GM12878 (cell line): ENCODE measurements around the gene DHX57. TPM values are rescaled to one million over a fixed set of nuclear protein-coding genes. Genes with fewer than 3 reads are reported as not detected.

Source experiments
- ATAC-seq: fragments of 200-7000 bp; cut with Tn5 transposase; 3 replicates; pipeline ENCODE4 v1.9.1; 2020; ENCODE audit warnings: mild to moderate bottlenecking, moderate library complexity
- BruUV-seq: library from RNA; stranded (reverse); fragments of 400-500 nt; replicated peaks from 2 replicates; lab custom pipeline; 2021; lab: Mats Ljungman, UMichigan
- CTCF ChIA-PET: fragments of 300-600 bp; sonication (Branson Sonifier 250); formaldehyde crosslinking; extraction: SDS; loops from one replicate; lab custom pipeline; 2021; ENCODE audit warnings: inconsistent platforms; lab: Yijun Ruan, JAX
- POLR2A ChIA-PET: fragments of 350-600 bp; formaldehyde crosslinking; extraction: SDS; loops from one replicate; lab custom pipeline; 2021; ENCODE audit warnings: inconsistent platforms; lab: Charles Lee
- RAD21 ChIA-PET: fragments of 300-600 bp; sonication (Branson Sonifier 250); formaldehyde crosslinking; loops from one replicate; lab custom pipeline; 2023; ENCODE audit warnings: antibody characterized with exemption; ENCODE audit not compliant: unreplicated experiment; lab: Charles Lee
- SMC1A ChIA-PET: fragments of 300-600 bp; sonication (Branson Sonifier 250); formaldehyde crosslinking; loops from one replicate; lab custom pipeline; 2023; ENCODE audit not compliant: unreplicated experiment, uncharacterized antibody; lab: Charles Lee
- DNase-seq: peaks from one replicate; pipeline ENCODE4 v3.0.0-alpha.2; 2011; ENCODE audit warnings: low read depth, low spot score
- FAIRE-seq: peaks from 3 replicates; lab custom pipeline; 2011; peaks lifted over from hg19 to GRCh38; lab: Jason Lieb, UNC
- H2AFZ ChIP-seq: 2 replicates; pipeline ENCODE4 v1.6.0; 2011; ENCODE audit warnings: low read depth, low read length, control low read depth; ENCODE audit not compliant: control insufficient read depth
- H3K27ac ChIP-seq: 2 replicates; pipeline ENCODE4 v1.5.1; 2011; ENCODE audit warnings: control low read depth; ENCODE audit not compliant: control insufficient read depth, insufficient read depth
- H3K27me3 ChIP-seq, 2 experiments: replicated peaks in 1 of 2; 2 replicates each; pipeline versions ENCODE4 v1.6.0 to v1.6.1; 2011; ENCODE audit warnings: low read length in 1 of 2; ENCODE audit not compliant: control insufficient read depth in 2 of 2, insufficient read depth in 2 of 2
- H3K36me3 ChIP-seq, 2 experiments: 2 replicates each; pipeline ENCODE4 v1.5.1; 2011; ENCODE audit warnings: low read length in 1 of 2; ENCODE audit not compliant: control insufficient read depth in 2 of 2, insufficient read depth in 2 of 2
- H3K4me1 ChIP-seq: 2 replicates; pipeline ENCODE4 v1.6.1; 2011; ENCODE audit warnings: mild to moderate bottlenecking, low read length, moderate library complexity, mixed read lengths; ENCODE audit not compliant: control insufficient read depth, insufficient read depth
- H3K4me2 ChIP-seq: 2 replicates; pipeline ENCODE4 v1.6.0; 2011; ENCODE audit warnings: control low read depth; ENCODE audit not compliant: control insufficient read depth, insufficient read depth
- H3K4me3 ChIP-seq: fragments of 200-600 bp; sonication (generic); 2 replicates; pipeline ENCODE4 v1.5.1; 2016
- H3K79me2 ChIP-seq: 2 replicates; pipeline ENCODE4 v1.6.0; 2011; ENCODE audit warnings: low read length; ENCODE audit not compliant: control insufficient read depth, insufficient read depth
- H3K9ac ChIP-seq: 2 replicates; pipeline ENCODE4 v1.8.0; 2011; ENCODE audit warnings: low read length, control low read depth, mixed read lengths; ENCODE audit not compliant: control insufficient read depth, insufficient read depth
- H3K9me3 ChIP-seq: replicated peaks from 3 replicates; pipeline ENCODE4 v1.5.1; 2011; ENCODE audit warnings: mild to moderate bottlenecking, low read length; ENCODE audit not compliant: control insufficient read depth, insufficient read depth
- H4K20me1 ChIP-seq: 2 replicates; pipeline ENCODE4 v1.6.0; 2011; ENCODE audit not compliant: control insufficient read depth, insufficient read depth
- ATF7 ChIP-seq: fragments of 450-650 bp; IDR thresholded peaks from 2 replicates; pipeline ENCODE4 v1.6.1; 2016; ENCODE audit warnings: low read depth, mild to moderate bottlenecking
- BCLAF1 ChIP-seq: fragments of 450-650 bp; IDR thresholded peaks from 2 replicates; pipeline ENCODE4 v1.6.1; 2017; ENCODE audit warnings: antibody characterized with exemption, mild to moderate bottlenecking, moderate library complexity
- CHD1 ChIP-seq: IDR thresholded peaks from 2 replicates; pipeline ENCODE4 v1.6.1; 2012; ENCODE audit warnings: low read depth, low read length, improper control_type of control experiment
- HDAC2 ChIP-seq: fragments of 200-600 bp; sonication (generic); IDR thresholded peaks from 2 replicates; pipeline ENCODE4 v1.6.1; 2017
- NR2C2 ChIP-seq: IDR thresholded peaks from 2 replicates; pipeline ENCODE4 v1.6.1; 2011; ENCODE audit warnings: borderline replicate concordance, low read depth; ENCODE audit not compliant: control insufficient read depth, insufficient read length
- RAD21 ChIP-seq: IDR thresholded peaks from 2 replicates; pipeline ENCODE4 v1.6.1; 2011; ENCODE audit warnings: mild to moderate bottlenecking, low read depth, low read length, moderate library complexity; ENCODE audit not compliant: insufficient read depth
- STAT3 ChIP-seq: IDR thresholded peaks from 2 replicates; pipeline ENCODE4 v1.6.1; 2011; ENCODE audit warnings: low read depth, low read length, improper control_type of control experiment
- ZBTB11 ChIP-seq: fragments of 450-650 bp; formaldehyde crosslinking; IDR thresholded peaks from 2 replicates; pipeline ENCODE4 v1.5.0; 2022; ENCODE audit warnings: mild to moderate bottlenecking, missing genetic modification characterization
- WGBS: methylation state at CpG from one replicate; pipeline ENCODE4 v1.1.6; 2016; ENCODE audit warnings: low lambda C conversion rate; ENCODE audit not compliant: insufficient replicate concordance, insufficient coverage; ENCODE audit errors: missing lambda C conversion rate; 5-methylcytosine and 5-hydroxymethylcytosine counted together
- in situ Hi-C: fragments of 300-500 bp; cut with MboI; formaldehyde crosslinking; loops from 9 replicates; pipeline ENCODE4 v1.14.3; 2018; ENCODE audit warnings: mixed read lengths
- intact Hi-C: fragments of 100-400 bp; cut with micrococcal nuclease; formaldehyde crosslinking; loops from one replicate; pipeline ENCODE4 v1.14.2; 2022; ENCODE audit not compliant: unreplicated experiment
- polyA plus RNA-seq, 11 experiments: library from polyadenylated mRNA; depleted of rRNA in 4 of 11; unstranded in 6 of 11; stranded (reverse) in 5 of 11; fragments of >200 nt; fragmentation: Nextera tagmentation in 4 of 11; fragmentation: Illumina TruSeq in 1 of 11; extraction: Ambion mirVana in 4 of 11; extraction: Trizol in 1 of 11; gene quantifications; 1 replicate in 1 of 11; 2 replicates in 10 of 11; pipeline versions ENCODE4 v1.2.1 to v1.2.3, GENCODE V29; 2011 to 2016; ENCODE audit warnings: inconsistent platforms in 2 of 11, missing spikeins in 2 of 11, low read depth in 1 of 11
- total RNA-seq, 4 experiments: library from RNA; depleted of rRNA in 3 of 4; stranded (reverse); fragments of >200 nt in 3 of 4; fragmentation: Illumina TruSeq in 1 of 4; extraction: Trizol in 1 of 4; gene quantifications; 2 replicates each; pipeline versions ENCODE4 v1.2.1 to v1.2.3, GENCODE V29; 2013 to 2021
- TF ChIP-seq, protein P1 (sequence below): fragments of 450-650 bp; IDR thresholded peaks from 2 replicates; pipeline ENCODE4 v1.6.1; 2016; ENCODE audit warnings: mild to moderate bottlenecking

Gene DHX57
- total and polyA plus RNA-seq, 10 of the 15 experiments (the other 5 are each of a cell fraction or from before 2014, with no cell fraction given), result 6.5 to 18.0 (median 15.8) TPM

DNA sequence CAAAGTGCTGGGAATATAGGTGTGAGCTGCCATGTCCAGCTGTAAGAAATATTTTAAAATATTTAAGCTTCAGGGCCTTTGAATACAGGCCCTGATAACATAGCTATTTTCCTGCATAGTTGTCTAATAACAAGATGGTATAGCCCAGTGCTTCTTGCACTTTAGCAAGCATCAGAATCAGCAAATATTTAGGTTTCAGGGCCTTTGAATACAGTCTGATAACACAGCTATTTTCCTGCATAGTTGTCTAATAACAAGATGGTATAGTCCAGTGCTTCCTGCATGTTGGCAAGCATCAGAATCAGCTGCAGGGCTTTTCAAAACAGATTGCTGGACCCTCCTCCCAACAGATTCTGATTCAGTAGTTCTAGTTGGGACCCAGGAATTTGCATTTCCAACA is 92.1 kb downstream of the DHX57 start (continued):
- no peak for TF ChIP-seq HDAC2
- no peak for TF ChIP-seq NR2C2
- TF ChIP-seq, protein P1, sequence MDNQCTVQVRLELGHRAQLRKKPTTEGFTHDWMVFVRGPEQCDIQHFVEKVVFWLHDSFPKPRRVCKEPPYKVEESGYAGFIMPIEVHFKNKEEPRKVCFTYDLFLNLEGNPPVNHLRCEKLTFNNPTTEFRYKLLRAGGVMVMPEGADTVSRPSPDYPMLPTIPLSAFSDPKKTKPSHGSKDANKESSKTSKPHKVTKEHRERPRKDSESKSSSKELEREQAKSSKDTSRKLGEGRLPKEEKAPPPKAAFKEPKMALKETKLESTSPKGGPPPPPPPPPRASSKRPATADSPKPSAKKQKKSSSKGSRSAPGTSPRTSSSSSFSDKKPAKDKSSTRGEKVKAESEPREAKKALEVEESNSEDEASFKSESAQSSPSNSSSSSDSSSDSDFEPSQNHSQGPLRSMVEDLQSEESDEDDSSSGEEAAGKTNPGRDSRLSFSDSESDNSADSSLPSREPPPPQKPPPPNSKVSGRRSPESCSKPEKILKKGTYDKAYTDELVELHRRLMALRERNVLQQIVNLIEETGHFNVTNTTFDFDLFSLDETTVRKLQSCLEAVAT, result no peak
- TF ChIP-seq CHD1, result no peak
- no peak for TF ChIP-seq BCLAF1

- Histone ChIP-seq H3K79me2 (peaks cover 12% of the 10 kb centered on the region), H3K36me3 (peaks cover 0 to 3% of the 10 kb centered on the region in 2 experiments; a peak in 2 of 4 replicates), H3K9ac (peak overlapping the region; percentile 88), H3K4me1 (0 out of 2 replicates have a peak, but pooled peaks cover 2% of the 10 kb centered on the region), H3K9me3 (no peaks in the 10 kb centered on the region), H2AFZ (peak overlapping the region; percentile 98), H3K4me3 (peak overlapping the region; percentile 96), H3K27me3 (no peaks in the 10 kb centered on the region), H3K4me2 (peak overlapping the region; percentile 48), H4K20me1 (no peaks in the 10 kb centered on the region), H3K27ac (peak overlapping the region; percentile 66)
- SMC1A ChIA-PET, result interaction anchor here (0.9 kb wide), 1 partner anchor 10 kb away, joined by 3 read pairs; no protein-coding TSS in a partner anchor
- DNase-seq, result no peak
- RAD21 ChIA-PET, result no interaction called here
- intact Hi-C loops, result no loop called here
- POLR2A ChIA-PET, result interaction anchor here (0.6 to 1.7 kb wide), 2 partner anchors 26 to 131 kb away, joined by 3 to 6 read pairs; no protein-coding TSS in a partner anchor
- BruUV-seq, result no TSS peak
- CTCF ChIA-PET, result no interaction called here
- WGBS, result 1% methylated on average over 8 of the region's 8 CpGs
- peak; percentile 5; the same call in 2 of the 3 replicates for ATAC-seq
- no peak for FAIRE-seq
- in situ Hi-C loops, result no loop called here
- no peak for TF ChIP-seq RAD21
- no peak for TF ChIP-seq STAT3
- TF ChIP-seq ZBTB11 (CRISPR knock-in tag), result no peak
- TF ChIP-seq ATF7, result no peak
Observed at GRCh38 chr2:38778687-38779082, 97.0 kb downstream of the DHX57 start.
